IPS-15b (cell line): ENCODE measurements around the gene ACP2.

ENCODE experiments used
- H3K27me3 ChIP-seq: one replicate; pipeline ENCODE4 v1.6.1; 2013; ENCODE audit warnings: low read length; ENCODE audit not compliant: control insufficient read depth, insufficient read depth
- H3K36me3 ChIP-seq: one replicate; pipeline ENCODE4 v1.6.1; 2013; ENCODE audit warnings: low read length; ENCODE audit not compliant: control insufficient read depth, insufficient read depth
- H3K4me1 ChIP-seq: one replicate; pipeline ENCODE4 v1.6.1; 2013; ENCODE audit warnings: mild to moderate bottlenecking, low read length; ENCODE audit not compliant: control insufficient read depth, insufficient read depth
- H3K4me3 ChIP-seq: one replicate; pipeline ENCODE4 v1.5.1; 2013; ENCODE audit warnings: low read depth, low read length
- H3K9ac ChIP-seq: one replicate; pipeline ENCODE4 v1.6.1; 2013; ENCODE audit warnings: low read depth, mild to moderate bottlenecking, low read length
- H3K9me3 ChIP-seq: one replicate; pipeline ENCODE4 v1.6.1; 2013; ENCODE audit warnings: mild to moderate bottlenecking, low read length; ENCODE audit not compliant: control insufficient read depth, insufficient read depth

The ACP2 gene

GRCh38 chr11:47235163-47235562, 13.5 kb downstream of the ACP2 start:
- Histone ChIP-seq H3K9me3 (no peaks in the 10 kb centered on the region), H3K36me3 (peaks cover 40% of the 10 kb centered on the region), H3K9ac (no peak overlapping the region), H3K27me3 (no peaks in the 10 kb centered on the region), H3K4me3 (no peak overlapping the region), H3K4me1 (no peaks in the 10 kb centered on the region)

GRCh38 chr11:47234669-47235100, 13.9 kb downstream of the ACP2 start:
- H3K4me1 ChIP-seq: no peaks in the 10 kb centered on the region
- H3K36me3 ChIP-seq: peaks cover 35% of the 10 kb centered on the region
- H3K4me3 ChIP-seq: no peak overlapping the region
- no peaks in the 10 kb centered on the region for H3K9me3 ChIP-seq
- no peak overlapping the region for H3K9ac ChIP-seq
- no peaks in the 10 kb centered on the region for H3K27me3 ChIP-seq

- H3K9ac ChIP-seq: no peak overlapping the region
- no peaks in the 10 kb centered on the region for H3K9me3 ChIP-seq
- no peak overlapping the region for H3K4me3 ChIP-seq
- H3K36me3 ChIP-seq: peaks cover 31% of the 10 kb centered on the region
- no peaks in the 10 kb centered on the region for H3K27me3 ChIP-seq
- H3K4me1 ChIP-seq: no peaks in the 10 kb centered on the region
Measured at GRCh38 chr11:47233989-47234668, 14.5 kb downstream of the ACP2 start.

GRCh38 chr11:47233051-47233450, 15.6 kb downstream of the ACP2 start:
- peaks cover 25% of the 10 kb centered on the region for H3K36me3 ChIP-seq
- no peak overlapping the region for H3K9ac ChIP-seq
- H3K9me3 ChIP-seq: no peaks in the 10 kb centered on the region
- H3K4me1 ChIP-seq: no peaks in the 10 kb centered on the region
- H3K27me3 ChIP-seq: no peaks in the 10 kb centered on the region
- H3K4me3 ChIP-seq: no peak overlapping the region

- no peak overlapping the region for H3K9ac ChIP-seq
- no peak overlapping the region for H3K4me3 ChIP-seq
- H3K27me3 ChIP-seq: no peaks in the 10 kb centered on the region
- H3K9me3 ChIP-seq: no peaks in the 10 kb centered on the region
- peaks cover 5% of the 10 kb centered on the region for H3K36me3 ChIP-seq
- H3K4me1 ChIP-seq: no peaks in the 10 kb centered on the region
Measured at GRCh38 chr11:47229161-47229560, 19.5 kb downstream of the ACP2 start.

GRCh38 chr11:47225552-47226400, 22.8 kb downstream of the ACP2 start:
- Histone ChIP-seq H3K4me1 (no peaks in the 10 kb centered on the region), H3K9me3 (no peaks in the 10 kb centered on the region), H3K4me3 (no peak overlapping the region), H3K36me3 (peaks cover 8% of the 10 kb centered on the region), H3K9ac (no peak overlapping the region), H3K27me3 (no peaks in the 10 kb centered on the region)

- H3K27me3 ChIP-seq: no peaks in the 10 kb centered on the region
- H3K36me3 ChIP-seq: peaks cover 5% of the 10 kb centered on the region
- no peaks in the 10 kb centered on the region for H3K4me1 ChIP-seq
- no peak overlapping the region for H3K9ac ChIP-seq
- no peak overlapping the region for H3K4me3 ChIP-seq
- H3K9me3 ChIP-seq: no peaks in the 10 kb centered on the region
Measured at GRCh38 chr11:47222696-47223095, 25.9 kb downstream of the ACP2 start.

- Histone ChIP-seq H3K4me3 (no peak overlapping the region), H3K27me3 (no peaks in the 10 kb centered on the region), H3K4me1 (no peaks in the 10 kb centered on the region), H3K36me3 (peaks cover 8% of the 10 kb centered on the region), H3K9ac (no peak overlapping the region), H3K9me3 (no peaks in the 10 kb centered on the region)
Measured at GRCh38 chr11:47220401-47220821, 28.2 kb downstream of the ACP2 start.

- no peaks in the 10 kb centered on the region for H3K9me3 ChIP-seq
- H3K4me3 ChIP-seq: peak overlapping the region; percentile 85
- no peaks in the 10 kb centered on the region for H3K4me1 ChIP-seq
- H3K36me3 ChIP-seq: peaks cover 5% of the 10 kb centered on the region
- peak overlapping the region; percentile 93 for H3K9ac ChIP-seq
- H3K27me3 ChIP-seq: no peaks in the 10 kb centered on the region
Measured at GRCh38 chr11:47216121-47216798, 32.4 kb downstream of the ACP2 start.

GRCh38 chr11:47215366-47215910, 33.2 kb downstream of the ACP2 start:
- Histone ChIP-seq H3K4me1 (no peaks in the 10 kb centered on the region), H3K4me3 (peak overlapping the region; percentile 85), H3K27me3 (no peaks in the 10 kb centered on the region), H3K9ac (peak overlapping the region; percentile 93), H3K36me3 (peaks cover 5% of the 10 kb centered on the region), H3K9me3 (no peaks in the 10 kb centered on the region)

- H3K4me1 ChIP-seq: no peaks in the 10 kb centered on the region
- no peaks in the 10 kb centered on the region for H3K27me3 ChIP-seq
- H3K9me3 ChIP-seq: no peaks in the 10 kb centered on the region
- H3K4me3 ChIP-seq: peak overlapping the region; percentile 58
- peaks cover 3% of the 10 kb centered on the region for H3K36me3 ChIP-seq
- H3K9ac ChIP-seq: no peak overlapping the region
Measured at GRCh38 chr11:47213950-47214565, 34.6 kb downstream of the ACP2 start.
